ENCODE data around the gene SLC24A4. TPM values are rescaled to one million over a fixed set of nuclear protein-coding genes. Genes with fewer than 3 reads are reported as not detected.
A peak's percentile ranks its signal among the peaks of the same experiment; 100 is the strongest.

Gene SLC24A4
- total and polyA plus RNA-seq, 4 donors = 0.47 to 2.4 (median 1.0) TPM

DNA sequence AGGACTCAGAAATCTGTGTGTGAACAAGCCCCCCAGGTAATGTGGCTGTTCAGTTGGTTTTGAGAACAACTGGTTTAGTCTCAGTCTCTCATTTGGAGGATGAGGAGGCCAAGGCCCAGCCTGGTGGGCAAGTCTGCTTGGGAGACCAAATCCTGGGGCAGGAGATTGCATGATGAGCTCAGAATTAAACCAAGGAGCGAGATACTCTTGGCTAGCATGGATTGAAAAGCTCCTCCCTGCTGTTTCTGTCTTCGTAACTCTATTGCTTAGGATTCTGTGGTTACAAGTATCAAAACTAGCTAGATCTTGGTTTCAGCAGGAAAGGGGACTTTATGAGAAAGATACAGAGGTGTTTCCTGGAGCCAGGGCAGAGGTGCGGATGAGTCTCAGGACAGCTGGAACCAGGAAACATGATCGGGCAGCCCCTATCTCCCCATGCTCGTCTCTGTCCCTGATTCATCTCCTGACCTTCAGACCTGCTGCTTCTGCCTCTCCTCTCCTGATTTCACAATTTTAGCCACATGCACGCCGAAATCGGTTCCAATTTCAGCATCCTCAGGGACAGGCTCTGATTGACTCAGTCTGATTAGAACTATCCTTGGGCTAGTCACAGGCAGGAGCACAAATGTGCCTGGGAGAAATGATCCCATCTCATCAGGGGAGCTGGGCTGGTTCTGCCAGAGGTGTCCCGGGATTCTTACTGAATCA is 150.4 kb downstream of the SLC24A4 start:
- DNase-seq = peak in 1 of 3 donors; percentile 3
- H3K4me3 ChIP-seq = no peak overlapping the region
- TF ChIP-seq, protein P1, sequence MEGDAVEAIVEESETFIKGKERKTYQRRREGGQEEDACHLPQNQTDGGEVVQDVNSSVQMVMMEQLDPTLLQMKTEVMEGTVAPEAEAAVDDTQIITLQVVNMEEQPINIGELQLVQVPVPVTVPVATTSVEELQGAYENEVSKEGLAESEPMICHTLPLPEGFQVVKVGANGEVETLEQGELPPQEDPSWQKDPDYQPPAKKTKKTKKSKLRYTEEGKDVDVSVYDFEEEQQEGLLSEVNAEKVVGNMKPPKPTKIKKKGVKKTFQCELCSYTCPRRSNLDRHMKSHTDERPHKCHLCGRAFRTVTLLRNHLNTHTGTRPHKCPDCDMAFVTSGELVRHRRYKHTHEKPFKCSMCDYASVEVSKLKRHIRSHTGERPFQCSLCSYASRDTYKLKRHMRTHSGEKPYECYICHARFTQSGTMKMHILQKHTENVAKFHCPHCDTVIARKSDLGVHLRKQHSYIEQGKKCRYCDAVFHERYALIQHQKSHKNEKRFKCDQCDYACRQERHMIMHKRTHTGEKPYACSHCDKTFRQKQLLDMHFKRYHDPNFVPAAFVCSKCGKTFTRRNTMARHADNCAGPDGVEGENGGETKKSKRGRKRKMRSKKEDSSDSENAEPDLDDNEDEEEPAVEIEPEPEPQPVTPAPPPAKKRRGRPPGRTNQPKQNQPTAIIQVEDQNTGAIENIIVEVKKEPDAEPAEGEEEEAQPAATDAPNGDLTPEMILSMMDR (IDR thresholded peaks at IDR 0.05; ENCODE audit: control extremely low read depth, extremely low read depth) = no peak
- no peak overlapping the region for H3K9ac ChIP-seq (ENCODE audit: insufficient read depth in 1 of 2, low read length in 2 of 2)
- H3K27me3 ChIP-seq (ENCODE audit: control insufficient read depth in 3 of 3, insufficient read depth in 3 of 3, low read length in 2 of 3) = no peaks in the 10 kb centered on the region
- no peaks in the 10 kb centered on the region for H3K9me3 ChIP-seq (ENCODE audit: control insufficient read depth in 4 of 4, insufficient read depth in 3 of 4, low read length in 3 of 4)
- peaks cover 0 to 5% (median 1%) of the 10 kb centered on the region in 5 donors for H3K4me1 ChIP-seq (ENCODE audit: control insufficient read depth in 5 of 5, insufficient read depth in 5 of 5, low read length in 5 of 5)
- 49 to 65% methylated on average over 9 of the region's 9 CpGs for WGBS, 2 donors
- ATAC-seq (ENCODE audit: insufficient read depth, low FRiP score) = peak; percentile 46
- H3K36me3 ChIP-seq (ENCODE audit: control insufficient read depth in 4 of 4, insufficient read depth in 4 of 4, low read length in 4 of 4) = no peaks in the 10 kb centered on the region
- no peak overlapping the region for H3K27ac ChIP-seq (ENCODE audit: low read depth in 1 of 2, low read length in 1 of 2)

DNA sequence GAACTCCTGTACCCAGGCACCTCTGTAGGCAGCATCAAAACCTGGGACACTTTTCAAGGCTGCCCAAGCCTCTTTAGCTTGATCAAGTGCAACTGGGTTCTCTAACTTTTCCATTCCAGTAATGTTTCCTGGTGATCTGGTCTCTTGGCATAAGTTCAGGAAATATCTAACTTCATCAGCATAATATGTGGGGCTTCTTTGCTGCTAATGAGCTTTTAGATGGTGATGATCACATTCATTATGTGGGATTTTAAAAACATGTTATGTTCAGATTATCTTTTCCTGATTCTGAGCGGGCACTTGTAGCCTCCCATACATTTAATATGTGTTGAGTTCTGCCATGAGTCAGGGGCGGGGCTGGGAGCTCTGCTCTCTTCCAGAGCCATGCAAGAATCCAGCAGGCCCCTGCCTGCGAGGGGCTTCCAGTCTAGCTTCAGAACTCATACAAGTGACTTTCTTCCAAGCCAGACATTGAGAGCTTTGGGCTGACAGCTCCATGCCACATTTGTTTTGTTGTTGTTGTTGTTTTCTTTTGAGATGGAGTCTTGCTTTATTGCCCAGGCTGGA is 151.1 kb downstream of the SLC24A4 start:
- H3K27me3 ChIP-seq (ENCODE audit: control insufficient read depth in 3 of 3, insufficient read depth in 3 of 3, low read length in 2 of 3) = no peaks in the 10 kb centered on the region
- no peaks in the 10 kb centered on the region for H3K9me3 ChIP-seq (ENCODE audit: control insufficient read depth in 4 of 4, insufficient read depth in 3 of 4, low read length in 3 of 4)
- no peak for DNase-seq
- H3K36me3 ChIP-seq (ENCODE audit: control insufficient read depth in 4 of 4, insufficient read depth in 4 of 4, low read length in 4 of 4) = no peaks in the 10 kb centered on the region
- TF ChIP-seq, protein P1 (IDR thresholded peaks at IDR 0.05; ENCODE audit: control extremely low read depth, extremely low read depth) = no peak
- ATAC-seq (ENCODE audit: insufficient read depth, low FRiP score) = no peak
- H3K4me1 ChIP-seq (ENCODE audit: control insufficient read depth in 5 of 5, insufficient read depth in 5 of 5, low read length in 5 of 5) = peaks cover 0 to 5% (median 1%) of the 10 kb centered on the region in 5 donors
- no peak overlapping the region for H3K27ac ChIP-seq (ENCODE audit: low read depth in 1 of 2, low read length in 1 of 2)
- 77 to 97% methylated on average over 3 of the region's 3 CpGs for WGBS, 2 donors
- no peak overlapping the region for H3K4me3 ChIP-seq
- no peak overlapping the region for H3K9ac ChIP-seq (ENCODE audit: insufficient read depth in 1 of 2, low read length in 2 of 2)

DNA sequence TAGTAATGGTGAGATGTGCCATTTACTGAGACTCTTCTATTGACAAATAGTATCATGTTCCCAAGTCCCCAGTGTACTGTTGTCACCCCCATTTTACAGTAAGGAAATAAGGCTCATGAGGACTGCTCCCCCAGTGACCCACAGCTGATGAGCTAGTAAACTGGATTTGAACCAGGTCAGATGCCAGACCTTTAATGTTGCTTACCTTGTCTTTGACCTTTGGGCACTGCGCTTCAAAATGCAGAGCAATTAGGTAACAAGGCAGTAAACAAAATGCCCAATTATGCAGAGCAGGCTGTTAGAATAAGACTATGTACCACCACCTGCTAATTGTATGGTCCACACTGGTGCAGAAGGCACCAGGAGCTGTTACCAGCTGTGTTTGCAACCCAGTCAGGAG is 152.1 kb downstream of the SLC24A4 start:
- peak overlapping the region in 1 of 2 donors; percentile 56 for H3K27ac ChIP-seq (ENCODE audit: low read depth in 1 of 2, low read length in 1 of 2)
- H3K9me3 ChIP-seq (ENCODE audit: control insufficient read depth in 4 of 4, insufficient read depth in 3 of 4, low read length in 3 of 4) = no peaks in the 10 kb centered on the region
- 94 to 100% methylated on average over 1 of the region's 1 CpG for WGBS, 2 donors
- no peaks in the 10 kb centered on the region for H3K27me3 ChIP-seq (ENCODE audit: control insufficient read depth in 3 of 3, insufficient read depth in 3 of 3, low read length in 2 of 3)
- ATAC-seq (ENCODE audit: insufficient read depth, low FRiP score) = no peak
- H3K36me3 ChIP-seq (ENCODE audit: control insufficient read depth in 4 of 4, insufficient read depth in 4 of 4, low read length in 4 of 4) = no peaks in the 10 kb centered on the region
- no peak for DNase-seq
- peaks cover 0 to 5% (median 1%) of the 10 kb centered on the region in 5 donors for H3K4me1 ChIP-seq (ENCODE audit: control insufficient read depth in 5 of 5, insufficient read depth in 5 of 5, low read length in 5 of 5)
- no peak overlapping the region for H3K9ac ChIP-seq (ENCODE audit: insufficient read depth in 1 of 2, low read length in 2 of 2)
- H3K4me3 ChIP-seq = no peak overlapping the region
- TF ChIP-seq, protein P1 (IDR thresholded peaks at IDR 0.05; ENCODE audit: control extremely low read depth, extremely low read depth) = no peak

Measured in lung (tissue), 12 donors.